Measurements from ENCODE around the gene MARCKSL1. TPM values are rescaled to one million over a fixed set of nuclear protein-coding genes. Genes with fewer than 3 reads are reported as not detected.
"Not testable (repeated sequence)": the region's sequence is repeated elsewhere in the genome, so short reads cannot be mapped to it uniquely, and the experiment has no call there.

The MARCKSL1 gene
- total RNA-seq, 1 donor from 2014 or later = 118 TPM

DNA sequence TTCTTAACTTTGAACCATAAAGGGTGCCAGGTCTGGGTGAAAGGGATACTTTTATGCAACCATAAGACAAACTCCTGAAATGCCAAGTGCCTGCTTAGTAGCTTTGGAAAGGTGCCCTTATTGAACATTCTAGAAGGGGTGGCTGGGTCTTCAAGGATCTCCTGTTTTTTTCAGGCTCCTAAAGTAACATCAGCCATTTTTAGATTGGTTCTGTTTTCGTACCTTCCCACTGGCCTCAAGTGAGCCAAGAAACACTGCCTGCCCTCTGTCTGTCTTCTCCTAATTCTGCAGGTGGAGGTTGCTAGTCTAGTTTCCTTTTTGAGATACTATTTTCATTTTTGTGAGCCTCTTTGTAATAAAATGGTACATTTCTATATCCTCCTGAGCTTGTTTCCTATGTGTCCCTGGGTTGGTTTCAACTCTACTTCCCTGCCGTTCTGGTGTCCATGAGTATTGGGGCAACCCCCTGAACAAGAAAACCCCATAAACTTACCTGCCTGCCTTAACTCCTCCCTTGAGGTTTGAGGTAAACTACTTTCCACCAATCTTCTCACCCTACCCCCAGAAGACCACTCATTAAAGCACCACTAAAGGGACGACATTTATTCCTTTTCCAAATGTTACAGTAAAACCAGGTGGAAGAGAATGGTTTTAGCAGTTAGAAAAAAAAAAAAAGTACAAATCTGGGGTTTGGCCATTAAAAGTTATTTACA, 2.6 kb downstream of the MARCKSL1 start:
- no peak for DNase-seq (ENCODE audit: low read depth in 2 of 2)

DNA sequence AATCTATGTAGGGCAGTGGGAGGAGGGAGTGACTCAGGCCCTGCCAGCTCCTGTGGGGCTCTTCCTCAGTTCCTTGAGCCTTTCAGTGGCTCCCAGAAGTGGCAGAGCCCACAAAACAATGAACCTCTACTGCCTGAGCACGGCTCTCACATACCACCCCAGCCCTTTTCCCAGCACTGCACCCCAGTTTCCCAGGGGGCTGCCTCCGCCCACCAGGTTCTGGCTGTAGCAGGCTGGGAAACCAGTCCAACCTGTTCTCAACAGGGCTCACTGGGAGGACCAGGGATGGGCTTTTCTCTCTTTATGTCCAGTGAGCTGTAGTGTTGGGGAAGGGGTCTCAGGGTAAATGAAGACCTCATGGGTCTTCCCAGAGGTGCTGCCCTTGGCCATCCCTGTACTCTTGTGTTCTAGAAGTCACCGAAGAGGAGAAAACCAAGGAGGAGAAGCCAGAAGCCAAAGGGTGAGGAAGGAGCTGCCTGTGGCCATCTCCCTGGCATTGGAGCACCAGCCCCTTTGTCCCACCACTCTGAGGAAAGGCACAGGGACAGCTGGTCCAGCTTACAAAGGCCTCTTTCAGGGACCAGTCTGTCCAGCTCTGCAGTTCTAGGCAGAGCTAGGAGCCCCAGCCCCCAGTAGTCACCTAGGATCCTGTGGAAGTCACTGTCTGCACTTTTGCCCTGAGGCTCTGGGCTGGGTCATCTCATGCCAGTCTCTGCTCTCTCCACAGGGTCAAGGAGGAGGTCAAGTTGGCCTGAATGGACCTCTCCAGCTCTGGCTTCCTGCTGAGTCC, 3.5 kb downstream of the MARCKSL1 start:
- no peak for DNase-seq (ENCODE audit: low read depth in 2 of 2)

DNA sequence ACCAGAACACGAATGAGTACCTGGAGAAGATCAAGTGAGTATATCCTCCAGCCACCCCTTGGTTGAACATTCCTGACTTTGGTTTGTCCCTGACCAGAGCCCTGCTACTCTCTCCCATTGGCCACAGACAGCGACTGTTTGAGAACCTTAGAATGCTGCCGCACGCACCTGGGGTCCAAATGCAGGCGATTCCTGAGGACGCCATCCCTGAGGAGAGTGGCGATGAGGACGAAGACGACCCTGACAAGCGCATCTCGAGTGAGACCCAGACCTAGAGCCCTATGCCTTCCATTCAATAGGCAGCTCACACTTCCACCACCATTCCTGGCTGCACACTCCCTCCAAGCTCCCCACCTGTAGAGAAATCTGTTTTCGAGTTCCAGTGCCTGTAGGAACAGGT, 4.5 kb downstream of the MARCKSL1 start:
- DNase-seq (ENCODE audit: low read depth in 2 of 2) = no peak

DNA sequence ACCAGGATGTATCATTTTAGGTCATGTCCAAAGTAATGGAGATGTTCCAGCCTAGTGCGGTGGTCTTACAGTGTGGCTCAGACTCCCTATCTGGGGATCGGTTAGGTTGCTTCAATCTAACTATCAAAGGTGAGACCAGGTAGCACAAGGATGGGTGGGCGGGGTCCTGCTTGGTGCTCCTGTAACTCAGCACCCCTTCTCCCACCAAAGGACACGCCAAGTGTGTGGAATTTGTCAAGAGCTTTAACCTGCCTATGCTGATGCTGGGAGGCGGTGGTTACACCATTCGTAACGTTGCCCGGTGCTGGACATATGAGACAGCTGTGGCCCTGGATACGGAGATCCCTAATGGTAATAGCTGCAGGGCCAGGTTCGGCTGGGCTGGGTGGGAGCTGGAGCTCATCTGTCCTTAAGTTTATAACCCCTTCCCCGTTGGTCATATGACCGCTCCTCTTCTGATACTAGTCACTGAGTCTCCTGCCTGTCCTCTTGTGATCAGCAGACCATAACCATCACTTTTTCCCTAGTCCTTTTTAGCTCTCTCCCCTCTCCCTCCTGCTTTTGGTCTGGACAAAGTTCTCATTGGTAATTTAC, 5.4 kb downstream of the MARCKSL1 start:
- DNase-seq (ENCODE audit: low read depth in 2 of 2) = no peak

DNA sequence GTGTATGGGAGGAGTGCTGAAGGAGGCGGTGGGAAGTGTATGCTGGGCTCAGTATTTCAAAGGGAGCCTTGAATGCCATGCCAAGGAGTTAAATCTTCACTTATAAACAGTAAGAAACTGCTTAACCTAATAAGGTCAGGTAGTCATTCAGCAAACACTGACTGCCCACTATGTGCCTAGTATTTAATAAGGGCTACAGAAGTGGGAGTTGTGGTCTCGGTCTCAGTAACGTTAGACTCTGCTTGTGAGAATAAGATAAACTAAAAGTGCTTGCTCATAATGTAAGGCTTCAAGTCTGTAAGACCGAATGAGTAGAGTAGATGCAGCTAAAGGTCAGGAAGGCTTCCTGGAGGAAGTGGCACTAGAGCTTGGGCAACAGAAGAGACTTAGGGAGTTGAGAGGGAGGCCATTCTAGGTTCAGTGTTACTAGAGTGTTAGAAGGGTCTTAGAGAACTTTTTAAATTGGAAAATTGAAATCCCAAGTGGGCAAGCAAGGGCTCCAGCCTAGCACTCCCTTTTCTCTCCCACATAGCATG, 6.0 kb downstream of the MARCKSL1 start:
- DNase-seq (ENCODE audit: low read depth in 2 of 2) = no peak

DNA sequence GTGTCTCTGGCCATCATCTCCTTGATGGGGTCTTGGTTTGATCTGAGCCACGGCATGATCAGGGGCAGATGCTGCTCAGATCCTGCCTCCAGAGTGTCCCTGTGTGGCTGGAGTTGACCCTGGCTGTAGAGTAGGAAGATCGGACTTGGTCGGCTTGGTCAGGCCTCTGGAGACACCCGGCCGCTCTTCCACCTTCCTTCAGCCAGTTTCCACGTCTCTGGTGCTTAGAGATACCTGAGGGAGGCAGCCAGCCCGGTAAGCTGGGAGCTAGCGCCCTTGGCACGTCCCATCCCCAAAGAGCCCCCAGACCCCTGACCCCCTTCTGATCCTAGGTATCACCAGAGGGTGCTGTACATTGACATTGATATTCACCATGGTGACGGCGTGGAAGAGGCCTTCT, 8.8 kb downstream of the MARCKSL1 start:
- no peak for DNase-seq (ENCODE audit: low read depth in 2 of 2)

DNA sequence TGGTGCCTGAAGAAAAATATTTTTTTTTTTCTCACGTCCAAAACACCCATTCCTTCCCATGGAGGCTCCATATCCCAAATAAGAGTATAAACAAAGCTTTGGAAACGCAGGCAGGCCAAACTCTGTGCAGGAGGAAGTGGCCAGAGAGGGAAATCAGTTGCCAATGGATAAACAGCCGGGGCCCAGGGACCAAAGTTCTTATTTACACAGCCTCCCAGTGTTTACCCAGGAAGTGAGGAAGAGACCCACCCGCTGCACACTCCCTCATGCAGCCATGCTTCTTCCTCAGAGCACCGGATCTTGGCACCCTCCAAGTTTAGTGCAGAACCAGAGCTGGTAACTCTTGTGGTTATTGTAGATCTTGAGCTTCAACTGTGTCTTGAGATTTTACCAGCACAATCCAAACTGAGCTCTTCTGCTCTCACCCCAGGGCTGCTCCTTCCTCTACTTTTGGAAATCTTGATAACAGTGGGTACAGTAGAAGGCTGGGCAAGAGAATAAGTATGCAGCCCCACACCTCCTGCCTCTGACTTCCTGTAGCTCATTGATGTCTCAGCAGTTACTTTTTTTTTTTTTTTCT, 14.2 kb downstream of the MARCKSL1 start:
- DNase-seq (ENCODE audit: low read depth in 2 of 2) = no peak

DNA sequence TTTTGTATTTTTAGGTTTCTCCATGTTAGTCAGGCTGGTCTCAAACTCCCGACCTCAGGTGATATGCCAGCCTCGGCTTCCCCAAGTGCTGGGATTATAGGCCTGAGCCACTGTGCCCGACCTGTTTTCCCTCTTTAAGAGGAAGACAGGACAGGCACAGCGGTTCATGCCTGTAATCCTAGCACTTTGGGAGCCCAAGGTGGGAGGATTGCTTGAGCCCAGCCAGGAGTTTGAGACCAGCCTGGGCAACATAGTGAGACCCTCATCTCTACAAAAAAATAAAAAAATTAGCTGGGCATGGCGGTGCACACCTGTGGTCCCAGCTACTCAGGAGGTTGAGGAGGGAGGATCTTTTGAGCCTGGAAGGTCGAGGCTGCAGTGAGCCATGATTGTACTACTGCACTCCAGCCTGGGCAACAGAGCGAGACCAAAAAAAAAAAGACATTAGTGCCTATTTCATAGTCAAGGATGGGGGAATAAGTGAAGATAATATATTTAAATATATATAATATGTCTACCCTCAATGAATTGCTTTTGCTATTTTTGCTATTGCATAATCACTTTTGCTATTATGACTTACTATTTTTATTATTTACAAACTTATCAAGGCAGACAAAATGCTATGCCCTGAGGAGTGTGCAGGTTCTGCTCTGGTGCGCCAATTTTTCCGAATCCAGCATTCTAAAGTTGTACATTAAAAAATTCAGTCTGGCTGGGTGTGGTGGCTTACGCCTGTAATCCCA, 17.7 kb downstream of the MARCKSL1 start:
- DNase-seq (ENCODE audit: low read depth in 2 of 2) = no peak

DNA sequence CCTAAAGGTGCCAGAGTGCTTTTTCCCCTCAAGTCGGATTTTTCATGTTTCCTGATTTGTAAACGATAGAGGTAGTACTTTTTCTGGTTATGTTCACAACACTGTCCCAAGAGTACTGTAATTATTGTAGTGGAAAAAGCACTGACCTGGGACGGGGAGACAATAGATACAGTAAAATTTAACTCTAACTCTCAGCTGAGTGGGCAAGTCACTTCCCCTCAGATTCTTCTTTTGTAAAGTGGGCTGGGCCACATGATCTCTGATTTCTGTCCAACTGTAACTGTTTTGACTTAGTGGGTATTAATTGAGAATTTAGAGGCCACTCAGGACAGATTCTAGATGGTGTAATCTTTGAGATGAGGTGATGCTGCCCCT, 19.1 kb downstream of the MARCKSL1 start:
- no peak for DNase-seq (ENCODE audit: low read depth in 2 of 2)

DNA sequence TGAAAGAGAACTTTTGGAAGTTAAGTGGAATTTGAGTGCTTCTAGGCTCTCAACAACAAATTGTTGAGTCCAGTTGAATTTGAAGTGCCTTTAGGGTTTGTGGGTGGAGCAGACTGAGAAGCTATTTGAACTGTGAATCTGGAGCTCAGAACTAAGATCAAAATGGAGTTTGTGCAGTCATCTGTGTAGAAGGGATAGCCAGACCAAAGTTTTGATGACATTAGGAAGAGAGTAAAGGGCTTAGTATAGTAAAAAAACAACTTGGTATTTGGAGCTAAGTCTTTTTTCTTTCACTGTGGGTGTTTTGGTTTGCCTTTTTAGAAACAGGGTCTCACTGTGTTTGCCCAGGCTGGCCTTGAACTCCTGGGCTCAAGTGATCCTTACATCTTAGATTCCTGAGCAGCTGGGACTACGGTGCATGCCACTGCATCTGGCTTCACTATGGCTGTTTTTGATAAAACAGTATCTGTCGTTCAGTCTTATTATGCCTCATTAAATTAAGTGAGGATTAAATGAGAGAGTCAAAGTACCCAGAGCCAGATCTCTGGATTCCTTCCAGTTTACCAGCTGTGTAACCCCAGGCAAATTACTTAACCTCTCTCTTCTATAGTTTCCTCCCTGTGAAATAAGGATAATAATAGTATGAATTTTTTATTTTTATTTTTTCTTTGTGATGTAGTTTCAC, 24.2 kb downstream of the MARCKSL1 start:
- DNase-seq (ENCODE audit: low read depth in 2 of 2) = no peak

DNA sequence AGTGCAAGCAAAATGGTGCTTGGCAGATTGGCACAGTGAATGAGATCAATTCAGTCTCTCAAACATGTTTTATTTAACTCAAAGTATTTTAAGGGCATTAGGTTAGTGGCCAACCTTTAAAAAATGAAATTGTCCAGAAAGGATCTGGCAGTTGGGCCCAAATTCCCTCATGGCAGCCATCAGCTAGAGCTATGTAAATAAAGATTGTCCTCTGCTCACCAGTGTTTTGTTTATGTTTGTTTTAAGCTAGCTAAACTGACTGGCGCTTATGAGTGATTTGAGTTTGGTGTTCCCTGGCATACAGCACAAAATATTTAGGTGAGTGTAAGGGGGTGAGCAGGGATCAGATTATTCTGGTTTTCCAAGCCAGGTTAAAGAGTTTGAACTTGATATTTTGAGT, 26.1 kb downstream of the MARCKSL1 start:
- DNase-seq (ENCODE audit: low read depth in 2 of 2) = no peak

DNA sequence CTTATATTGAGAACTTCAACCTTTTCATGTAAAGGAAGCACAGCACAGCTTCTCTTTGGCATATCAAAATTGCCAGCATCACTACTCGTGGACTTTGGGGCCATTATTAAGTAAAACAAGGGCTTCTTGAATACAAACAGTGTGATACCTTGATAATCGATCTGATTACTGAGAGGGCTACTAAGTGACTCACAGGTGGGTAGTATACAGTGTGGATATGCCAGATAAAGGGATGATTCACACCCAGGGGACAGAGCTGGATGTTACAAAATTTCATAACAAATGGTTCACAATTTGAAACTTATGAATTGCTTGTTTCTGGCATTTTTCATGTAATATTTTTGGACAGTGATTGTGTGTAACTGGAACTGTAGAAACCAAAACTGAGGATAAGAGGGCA, 28.7 kb downstream of the MARCKSL1 start:
- DNase-seq (ENCODE audit: low read depth in 2 of 2) = no peak

DNA sequence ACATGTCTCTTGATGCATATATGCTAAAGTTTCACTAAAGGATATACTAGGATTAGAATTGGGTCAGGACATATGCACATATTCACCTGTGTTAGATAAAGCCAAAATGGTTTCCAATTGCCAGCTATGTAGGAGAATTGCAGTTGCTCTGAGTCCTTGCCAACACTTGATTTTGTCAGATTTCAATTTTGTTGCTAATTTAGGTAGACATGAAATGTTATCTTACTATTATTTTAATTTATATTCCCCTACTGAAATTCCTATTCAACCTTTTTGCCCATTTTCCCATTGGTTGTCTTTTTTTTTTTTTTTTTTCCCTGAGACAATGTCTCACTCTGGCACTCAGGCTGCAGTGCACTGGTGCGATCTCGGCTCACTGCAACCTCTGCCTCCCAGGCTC, 30.7 kb downstream of the MARCKSL1 start:
- no peak for DNase-seq (ENCODE audit: low read depth in 2 of 2)

DNA sequence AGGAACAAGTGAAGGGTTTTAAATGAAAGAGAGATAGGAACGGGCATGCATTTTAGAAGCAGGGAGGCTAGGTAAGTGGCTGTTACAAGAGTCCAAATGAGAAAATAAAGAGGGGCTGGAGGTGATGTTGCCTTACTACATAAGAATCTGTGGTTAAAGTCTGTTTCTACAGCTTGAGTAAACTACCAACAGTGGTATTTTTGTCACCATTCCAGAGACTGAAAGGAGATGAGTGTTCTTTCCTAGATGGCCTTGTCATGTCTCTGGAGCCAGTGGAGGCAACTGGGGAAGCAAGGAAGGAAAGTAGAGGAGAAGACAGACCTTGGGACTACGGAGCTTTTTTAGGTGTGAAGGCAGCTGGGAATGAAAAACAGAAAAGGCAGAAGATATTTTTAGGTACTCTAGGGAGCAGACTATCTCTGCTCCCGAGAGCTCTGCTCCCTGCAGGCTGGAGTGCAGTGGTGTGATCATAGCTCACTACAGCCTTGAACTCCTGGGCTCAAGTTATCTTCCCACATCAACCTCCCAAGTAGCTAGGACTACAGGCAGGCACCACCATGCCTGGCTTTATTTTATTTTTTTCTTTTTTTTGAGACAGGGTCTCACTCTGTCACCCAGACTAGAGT, 31.9 kb downstream of the MARCKSL1 start:
- DNase-seq (ENCODE audit: low read depth in 2 of 2) = no peak

DNA sequence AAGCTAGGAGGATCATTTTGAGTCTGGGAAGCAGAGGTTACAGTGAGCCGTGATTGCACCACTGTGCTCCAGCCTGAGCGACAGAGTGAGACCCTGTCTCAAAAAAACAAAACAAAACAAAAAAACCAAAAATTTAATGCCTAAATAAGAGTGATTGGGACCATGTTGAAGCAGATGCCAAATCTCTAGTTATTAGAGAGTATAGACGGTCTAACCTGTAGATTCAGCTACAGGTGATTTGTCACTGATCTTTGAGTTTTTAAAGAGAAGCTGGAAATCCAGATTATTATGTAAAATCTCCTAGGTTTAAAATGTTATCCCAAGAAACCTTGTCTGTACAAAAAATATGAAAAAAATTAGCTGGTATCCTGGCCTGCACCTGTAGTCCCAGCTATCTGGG, 32.7 kb downstream of the MARCKSL1 start:
- no peak for DNase-seq (ENCODE audit: low read depth in 2 of 2)

DNA sequence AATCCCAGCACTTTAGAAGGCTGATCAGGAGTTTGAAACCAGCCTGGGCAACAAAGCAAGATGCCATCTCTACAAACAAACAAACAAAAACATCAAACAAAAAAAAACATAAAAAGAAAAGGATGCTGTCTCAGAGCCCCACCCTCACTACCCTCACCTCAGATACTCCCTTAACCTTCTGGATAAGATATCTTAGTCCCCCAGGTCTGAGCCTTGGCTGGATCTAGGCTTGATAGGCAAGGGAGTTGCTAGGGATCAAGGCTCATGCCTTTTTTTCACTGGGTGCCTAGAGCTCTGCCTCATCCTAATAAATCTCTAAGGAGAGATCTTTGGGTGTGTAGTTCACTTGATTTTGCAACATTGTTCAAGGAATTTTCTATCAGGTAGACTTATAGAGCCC, 36.7 kb downstream of the MARCKSL1 start:
- no peak for DNase-seq (ENCODE audit: low read depth in 2 of 2)

DNA sequence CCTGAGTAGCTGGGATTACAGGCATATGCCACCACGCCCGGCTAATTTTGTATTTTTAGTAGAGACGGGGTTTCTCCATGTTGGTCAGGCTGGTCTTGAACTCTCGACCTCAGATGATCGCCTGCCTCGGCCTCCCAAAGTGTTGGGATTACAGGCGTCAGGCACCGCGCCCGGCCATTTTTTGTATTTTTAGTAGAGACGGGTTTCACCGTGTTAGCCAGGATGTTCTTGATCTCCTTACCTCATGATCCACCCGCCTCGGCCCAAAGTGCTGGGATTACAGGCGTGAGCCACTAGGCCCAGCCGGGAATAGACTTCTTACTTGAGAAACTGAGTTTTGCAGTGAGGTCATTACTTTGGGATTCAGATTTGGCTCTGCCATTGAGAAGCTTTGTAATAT, 37.8 kb downstream of the MARCKSL1 start:
- not testable (repeated sequence) for DNase-seq (ENCODE audit: low read depth in 2 of 2)

DNA sequence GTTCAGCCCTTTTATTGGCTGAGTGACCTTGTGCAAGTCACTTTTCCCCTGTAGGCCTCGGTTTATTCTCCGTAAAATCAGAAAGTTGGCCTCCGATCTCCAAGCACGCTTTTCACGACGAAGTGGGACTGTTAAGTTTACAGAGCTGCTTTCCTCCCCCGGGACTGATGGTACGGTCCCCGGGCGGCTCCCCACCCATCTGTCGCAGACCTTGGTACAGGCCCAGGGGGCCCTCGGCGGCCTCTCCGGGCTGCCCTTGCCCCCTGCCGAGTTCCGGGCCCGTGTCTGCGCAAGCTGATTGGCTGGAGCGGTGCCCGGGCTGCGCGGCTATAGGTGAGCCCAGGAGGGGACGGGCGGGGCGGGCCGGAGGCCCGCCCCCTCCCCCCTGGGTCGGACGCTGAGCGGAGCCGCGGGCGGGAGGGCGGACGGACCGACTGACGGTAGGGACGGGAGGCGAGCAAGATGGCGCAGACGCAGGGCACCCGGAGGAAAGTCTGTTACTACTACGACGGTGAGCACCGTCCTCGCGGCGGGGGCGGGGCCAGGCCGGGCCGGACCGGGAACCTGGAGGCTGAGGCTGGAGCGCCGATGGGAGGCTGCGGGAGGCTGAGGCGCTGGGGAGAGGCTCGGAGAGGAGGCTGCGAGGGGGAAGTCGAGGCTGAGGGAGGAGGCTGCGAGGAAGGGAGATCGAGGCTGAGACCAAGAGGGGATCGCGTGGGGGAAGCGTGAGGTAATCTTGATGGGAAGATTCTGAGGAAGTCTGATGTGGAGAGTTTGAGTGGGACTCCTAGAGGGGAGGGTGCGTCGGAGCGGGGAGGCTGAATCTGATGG, 44.1 kb downstream of the MARCKSL1 start, which contains the start of gene HDAC1:
HDAC1 (plus strand) TSS at position 376 of the 831 bp plus-strand sequence; CDS start at position 463, 87 bp downstream.
- peak; percentile 95 to 98 for DNase-seq (ENCODE audit: low read depth in 2 of 2)

DNA sequence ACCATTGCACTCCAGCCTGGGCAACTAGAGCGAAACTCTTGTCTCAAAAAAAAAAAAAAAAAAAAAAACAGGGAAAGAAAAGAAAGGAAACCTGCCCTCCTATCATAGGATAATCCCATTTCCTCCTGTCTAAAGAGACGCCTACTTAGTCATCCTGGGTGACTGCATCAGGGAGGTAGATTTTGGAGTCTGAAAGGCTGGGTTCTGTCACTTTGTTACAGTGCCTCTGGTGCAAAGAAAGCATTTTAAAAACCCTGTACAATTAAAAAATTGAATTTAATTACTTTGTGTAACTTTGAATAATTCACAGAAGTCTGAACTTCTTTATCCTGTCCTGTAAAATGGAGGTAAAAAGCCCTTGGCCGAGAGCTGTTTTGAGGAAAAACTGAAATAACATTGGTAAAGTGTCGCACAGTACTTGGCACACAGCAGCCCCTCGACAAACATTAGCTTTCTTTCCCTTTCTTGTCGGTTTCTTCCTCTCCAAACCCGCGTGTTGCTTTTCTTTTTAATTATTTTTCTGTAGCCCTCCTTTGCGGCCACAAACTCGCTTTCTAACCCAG, 44.8 kb downstream of the MARCKSL1 start:
- DNase-seq (ENCODE audit: low read depth in 2 of 2) = peak; percentile 28 to 68
